ENCODE results near the gene MST1R.

- TF ChIP-seq POLR2A (IDR thresholded peaks at IDR 0.05; ENCODE audit: low read depth, low read length) (no peak), POLR2AphosphoS5 (IDR thresholded peaks at IDR 0.05; ENCODE audit: low read depth, low read length) (no peak), PAX5 (IDR thresholded peaks at IDR 0.05; ENCODE audit: insufficient read depth, low read length, severe bottlenecking) (no peak), TAF1 (IDR thresholded peaks at IDR 0.05; ENCODE audit: low read depth, low read length) (no peak)
Measured at GRCh38 chr3:49872801-49873281, 30.8 kb downstream of the MST1R start.
